Adrenal gland (tissue), 12 donors: ENCODE data around the gene EHD4. TPM values are rescaled to one million over a fixed set of nuclear protein-coding genes. Genes with fewer than 3 reads are reported as not detected.
A peak's percentile ranks its signal among the peaks of the same experiment; 100 is the strongest.

Experiments used
- DNase-seq, 7 donors: peaks; one replicate each; pipeline ENCODE4 v3.0.0-alpha.2; 2019 to 2020
- H3K27ac ChIP-seq, 5 donors: fragments of 200-600 bp; sonication (generic) in 4 of 5; 1 replicate in 3 of 5; 2 replicates in 2 of 5; pipeline versions ENCODE4 v1.5.1 to v1.8.0; 2016 to 2020; ENCODE audit warnings: mild to moderate bottlenecking in 1 of 5
- H3K27me3 ChIP-seq: fragments of 200-600 bp; 2 replicates; pipeline ENCODE4 v1.8.0; 2021
- H3K36me3 ChIP-seq, 2 donors: fragments of 200-600 bp; replicated peaks in 1 of 2; 1 replicate in 1 of 2; 2 replicates in 1 of 2; pipeline versions ENCODE4 v1.5.1 to v1.8.0; 2018 to 2022
- H3K4me1 ChIP-seq, 2 donors: fragments of 200-600 bp; replicated peaks in 1 of 2; 1 replicate in 1 of 2; 2 replicates in 1 of 2; pipeline versions ENCODE4 v1.5.1 to v1.8.0; 2018 to 2021
- H3K4me3 ChIP-seq, 4 donors: fragments of 200-600 bp; sonication (generic) in 3 of 4; one replicate each; pipeline ENCODE4 v1.5.1; 2016 to 2018
- H3K9me3 ChIP-seq, 3 donors: fragments of 200-600 bp; sonication (generic) in 1 of 3; replicated peaks in 1 of 3; 1 replicate in 2 of 3; 2 replicates in 1 of 3; pipeline versions ENCODE4 v1.5.1 to v1.8.0; 2016 to 2021
- POLR2A ChIP-seq, 2 donors: fragments of 450-650 bp; IDR thresholded peaks; one replicate each; pipeline ENCODE4 v1.6.1; 2017; ENCODE audit warnings: antibody characterized with exemption in 2 of 2, mild to moderate bottlenecking in 2 of 2, moderate library complexity in 1 of 2
- whole genome bisulfite sequencing, 4 donors: extraction: QIAGEN DNeasy Blood & Tissue Kit in 2 of 4; methylation state at CpG; one replicate each; pipeline versions ENCODE4 v1.1.5 to v1.1.7; 2013 to 2017; 5-methylcytosine and 5-hydroxymethylcytosine counted together
- intact Hi-C, 2 donors: fragments of 100-400 bp; cut with DNase I; formaldehyde crosslinking; loops; one replicate each; pipeline versions ENCODE4 v1.14.1 to v1.15.0; 2022 to 2023
- polyA plus RNA-seq, 3 donors: library from polyadenylated mRNA; stranded (reverse); fragments of 200-250 nt in 2 of 3; fragments of 350-450 nt in 1 of 3; fragmentation: Illumina TruSeq in 1 of 3; extraction: RNeasy Lipid Tissue Mini Kit (QIAGEN cat#74804) in 1 of 3; gene quantifications; one replicate each; pipeline ENCODE4 v1.2.3, GENCODE V29; 2013 to 2014
- total RNA-seq, 9 donors: library from RNA; depleted of rRNA in 4 of 9; stranded (reverse); fragments of >200 nt in 4 of 9; fragments of 120-200 nt in 1 of 9; fragmentation: NEBNext Ultra II Directional in 1 of 9; extraction: Animal tissue kit (Norgen Biotek cat#: 25700) in 1 of 9; gene quantifications; one replicate each; pipeline versions ENCODE4 v1.1.0 to v1.2.4, GENCODE V29; 2013 to 2023
- TF ChIP-seq, protein P1 (sequence below), 6 experiments: fragments of 450-650 bp in 4 of 6; fragments of 200-600 bp in 2 of 6; sonication (generic) in 1 of 6; IDR thresholded peaks; 1 replicate in 5 of 6; 2 replicates in 1 of 6; pipeline versions ENCODE4 v1.5.1 to v1.8.0; 2016 to 2021; ENCODE audit warnings: antibody characterized with exemption in 6 of 6, mild to moderate bottlenecking in 2 of 6, moderate library complexity in 1 of 6
- donor health status: healthy with polysubstance abuse.
- donor health status: Bipolar disorder and iron deficiency.
- donor health status: DM: yes; HTN: yes; CAD: no.
- donor health status: DM: no; HTN: no; CAD: no.
- donor health status: DM: no; HTN: no; CAD: no.
- donor health status: DM: yes; HTN: yes; CAD: no.

The EHD4 gene
- total and polyA plus RNA-seq, 12 donors: 2.0 to 17.0 (median 11.5) TPM

DNA sequence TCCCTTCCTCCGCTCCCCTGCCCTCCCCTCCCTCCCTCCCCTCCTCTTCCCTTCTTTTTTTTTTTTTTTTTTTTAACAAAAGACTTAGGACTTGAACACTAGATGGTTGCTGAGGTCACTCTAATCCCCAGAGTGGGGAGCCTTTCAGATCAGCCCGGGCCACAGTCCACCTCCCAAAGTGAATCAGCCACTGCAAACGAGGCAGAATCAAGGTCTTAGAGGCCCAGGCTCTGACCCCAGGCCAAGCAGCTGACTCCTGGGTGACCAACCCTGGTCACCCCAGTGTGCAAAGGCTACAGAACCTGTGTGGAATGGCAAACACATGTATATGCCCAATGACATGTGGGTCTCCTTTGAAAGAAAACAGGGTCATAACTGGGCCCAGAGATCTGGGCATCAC lies 18.3 kb upstream of the EHD4 start:
- no peak for TF ChIP-seq POLR2A (IDR thresholded peaks at IDR 0.05)
- TF ChIP-seq, protein P1, sequence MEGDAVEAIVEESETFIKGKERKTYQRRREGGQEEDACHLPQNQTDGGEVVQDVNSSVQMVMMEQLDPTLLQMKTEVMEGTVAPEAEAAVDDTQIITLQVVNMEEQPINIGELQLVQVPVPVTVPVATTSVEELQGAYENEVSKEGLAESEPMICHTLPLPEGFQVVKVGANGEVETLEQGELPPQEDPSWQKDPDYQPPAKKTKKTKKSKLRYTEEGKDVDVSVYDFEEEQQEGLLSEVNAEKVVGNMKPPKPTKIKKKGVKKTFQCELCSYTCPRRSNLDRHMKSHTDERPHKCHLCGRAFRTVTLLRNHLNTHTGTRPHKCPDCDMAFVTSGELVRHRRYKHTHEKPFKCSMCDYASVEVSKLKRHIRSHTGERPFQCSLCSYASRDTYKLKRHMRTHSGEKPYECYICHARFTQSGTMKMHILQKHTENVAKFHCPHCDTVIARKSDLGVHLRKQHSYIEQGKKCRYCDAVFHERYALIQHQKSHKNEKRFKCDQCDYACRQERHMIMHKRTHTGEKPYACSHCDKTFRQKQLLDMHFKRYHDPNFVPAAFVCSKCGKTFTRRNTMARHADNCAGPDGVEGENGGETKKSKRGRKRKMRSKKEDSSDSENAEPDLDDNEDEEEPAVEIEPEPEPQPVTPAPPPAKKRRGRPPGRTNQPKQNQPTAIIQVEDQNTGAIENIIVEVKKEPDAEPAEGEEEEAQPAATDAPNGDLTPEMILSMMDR (IDR thresholded peaks at IDR 0.05): no peak
- DNase-seq: peak in 1 of 7 donors; percentile 23

DNA sequence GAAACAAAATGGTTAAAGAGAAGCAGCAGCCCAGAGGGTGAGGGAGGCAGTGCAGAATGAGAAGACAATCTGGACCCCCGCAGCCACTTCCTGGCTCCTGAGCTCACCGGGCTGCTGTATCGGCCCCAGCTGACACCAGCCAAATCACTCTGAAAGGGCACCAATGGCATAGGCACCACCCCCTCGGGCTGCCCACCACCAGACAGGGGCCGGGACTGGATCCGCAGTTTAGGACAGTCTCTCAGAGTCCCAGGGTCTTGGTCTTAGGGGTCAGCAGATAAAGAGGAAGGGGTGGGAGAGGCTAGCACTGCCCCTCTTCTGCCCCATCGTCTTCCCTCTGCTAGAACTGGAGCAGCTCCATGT lies 17.9 kb upstream of the EHD4 start:
- Histone ChIP-seq H3K9me3 (no peaks in the 10 kb centered on the region), H3K4me3 (no peak overlapping the region), H3K36me3 (no peaks in the 10 kb centered on the region), H3K27me3 (no peaks in the 10 kb centered on the region), H3K27ac (no peak overlapping the region), H3K4me1 (no peaks in the 10 kb centered on the region)
- WGBS, 4 donors: 54 to 68% (median 59%) methylated on average over 7 of the region's 7 CpGs
- TF ChIP-seq POLR2A (IDR thresholded peaks at IDR 0.05): no peak
- TF ChIP-seq, protein P1 (IDR thresholded peaks at IDR 0.05): no peak
- DNase-seq: no peak
- intact Hi-C loops: loop anchor here in 1 of 2 donors (2.0 kb wide), 1 partner anchor 69 kb away; no protein-coding TSS in a partner anchor

More for the DNA sequence above, 18.3 kb upstream of the EHD4 start:
- Histone ChIP-seq H3K36me3 (no peaks in the 10 kb centered on the region), H3K4me3 (no peak overlapping the region), H3K27me3 (no peaks in the 10 kb centered on the region), H3K9me3 (no peaks in the 10 kb centered on the region), H3K4me1 (no peaks in the 10 kb centered on the region), H3K27ac (no peak overlapping the region)
- 41 to 78% (median 52%) methylated on average over 3 of the region's 3 CpGs for whole genome bisulfite sequencing, 4 donors
- intact Hi-C loops: loop anchor here in 1 of 2 donors (2.0 kb wide), 1 partner anchor 68 kb away; no protein-coding TSS in a partner anchor

DNA sequence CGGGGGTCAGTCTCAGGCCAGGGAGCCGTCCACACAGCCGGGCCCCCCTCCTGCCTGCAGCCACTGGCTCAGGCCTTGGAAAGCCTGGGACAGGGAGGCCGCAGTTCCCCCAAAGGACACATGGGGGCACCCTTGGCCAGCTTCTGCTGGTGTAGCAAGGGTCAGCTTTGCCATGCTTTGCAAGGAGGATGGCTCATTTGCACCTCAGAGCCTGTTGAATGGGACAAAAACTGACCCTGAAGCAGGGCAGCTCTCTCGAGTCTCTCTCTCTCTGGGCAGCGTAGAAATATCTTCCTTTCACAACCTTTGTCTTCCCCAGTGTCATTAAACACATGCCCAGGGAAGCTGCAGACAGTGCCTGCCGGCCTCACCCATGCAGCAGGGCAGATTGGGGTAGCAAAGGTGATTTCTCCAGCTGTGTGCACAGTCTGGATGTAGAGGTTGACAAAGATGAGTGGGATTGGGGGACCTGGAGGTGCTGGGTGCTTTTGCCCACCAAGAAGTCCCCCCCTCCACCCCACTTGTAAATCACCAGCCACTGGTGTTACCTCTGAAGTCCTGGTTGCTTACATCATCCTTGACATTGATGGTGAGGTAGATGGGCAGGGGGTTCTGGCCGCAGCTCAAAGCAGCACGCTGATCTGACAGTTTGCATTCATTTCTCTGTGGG lies 17.4 kb upstream of the EHD4 start:
- Histone ChIP-seq H3K27ac (no peak overlapping the region), H3K4me1 (no peaks in the 10 kb centered on the region), H3K4me3 (no peak overlapping the region), H3K36me3 (no peaks in the 10 kb centered on the region), H3K9me3 (no peaks in the 10 kb centered on the region), H3K27me3 (no peaks in the 10 kb centered on the region)
- peak; percentile 78 to 94 (median 87) for DNase-seq
- 8 to 28% (median 14%) methylated on average over 4 to 9 of the region's 9 CpGs for WGBS, 4 donors
- intact Hi-C loops: loop anchor here (2.0 to 5.0 kb wide), 3 partner anchors 69 to 148 kb away; no protein-coding TSS in a partner anchor
- TF ChIP-seq, protein P1 (IDR thresholded peaks at IDR 0.05): peak; percentile 94 to 98 (median 96)
- TF ChIP-seq POLR2A (IDR thresholded peaks at IDR 0.05): no peak

DNA sequence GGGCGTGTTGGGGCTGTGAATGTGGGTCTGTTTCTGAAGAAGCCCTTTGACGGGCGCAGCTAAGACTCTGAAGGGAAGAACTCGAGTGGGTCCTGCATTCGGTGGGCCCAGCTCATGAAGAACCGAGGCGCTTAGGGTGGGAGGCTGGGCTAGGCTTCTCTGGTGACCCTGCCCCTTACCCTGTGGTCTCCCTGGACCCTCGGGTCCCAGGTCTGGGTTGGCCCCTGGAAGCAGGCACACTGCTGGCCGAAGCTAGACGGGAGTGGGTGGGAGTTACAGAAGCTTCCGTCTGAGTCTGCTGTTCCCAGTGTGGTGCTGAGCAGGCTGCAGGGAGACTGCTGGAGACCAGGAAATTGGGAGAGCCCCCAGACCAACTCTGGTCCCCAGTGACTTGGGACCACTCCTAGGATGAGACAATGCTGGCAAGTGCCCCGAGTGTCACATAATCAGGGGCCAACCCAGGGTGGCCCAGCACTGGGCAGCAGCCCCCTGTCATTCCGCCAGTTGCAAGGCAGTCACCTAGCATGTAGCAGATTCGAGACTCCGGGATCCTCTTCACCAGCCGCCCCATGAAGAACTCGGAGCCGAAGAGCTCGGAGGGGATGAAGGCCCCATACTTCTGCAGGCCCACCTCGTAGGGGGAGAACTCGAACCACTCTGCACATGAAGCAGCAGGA lies 16.7 kb upstream of the EHD4 start:
- H3K9me3 ChIP-seq: no peaks in the 10 kb centered on the region
- H3K27me3 ChIP-seq: no peaks in the 10 kb centered on the region
- H3K4me1 ChIP-seq: no peaks in the 10 kb centered on the region
- no peak overlapping the region for H3K4me3 ChIP-seq
- intact Hi-C loops: loop anchor here (5.0 kb wide), 2 partner anchors 73 to 148 kb away; no protein-coding TSS in a partner anchor
- WGBS, 4 donors: 60 to 68% (median 64%) methylated on average over 11 to 21 of the region's 21 CpGs
- no peaks in the 10 kb centered on the region for H3K36me3 ChIP-seq
- no peak for TF ChIP-seq POLR2A (IDR thresholded peaks at IDR 0.05)
- TF ChIP-seq, protein P1 (IDR thresholded peaks at IDR 0.05): no peak
- no peak overlapping the region for H3K27ac ChIP-seq
- DNase-seq: no peak
